GM19023 (cell line): Measurements from ENCODE around the gene LAMA1.

Experiments used
- ATAC-seq: cut with Tn5 transposase; IDR thresholded peaks from one replicate; pipeline ENCODE4 v1.9.1; 2021; ENCODE audit warnings: mild to moderate bottlenecking, moderate library complexity; ENCODE audit not compliant: unreplicated experiment

The LAMA1 gene

DNA sequence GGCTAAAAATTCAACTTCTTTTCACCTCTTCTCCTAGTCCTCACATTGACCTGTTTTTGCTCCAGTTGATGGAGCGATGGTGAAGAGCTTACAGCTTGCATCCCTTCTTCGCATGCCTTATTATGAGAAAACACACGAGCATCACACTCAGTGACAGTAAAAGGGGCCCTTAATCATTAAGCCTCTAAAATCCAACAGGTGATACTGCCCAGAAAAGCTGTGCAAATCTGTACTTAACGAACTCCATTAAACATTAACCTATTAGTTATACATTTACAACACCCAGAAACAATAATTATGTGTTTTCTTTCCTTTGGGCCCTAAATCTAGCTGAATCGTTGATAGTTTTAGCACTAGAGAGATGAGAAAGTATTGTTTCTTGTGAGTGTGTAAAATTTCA lies 54.8 kb downstream of the LAMA1 start:
- no peak for ATAC-seq

DNA sequence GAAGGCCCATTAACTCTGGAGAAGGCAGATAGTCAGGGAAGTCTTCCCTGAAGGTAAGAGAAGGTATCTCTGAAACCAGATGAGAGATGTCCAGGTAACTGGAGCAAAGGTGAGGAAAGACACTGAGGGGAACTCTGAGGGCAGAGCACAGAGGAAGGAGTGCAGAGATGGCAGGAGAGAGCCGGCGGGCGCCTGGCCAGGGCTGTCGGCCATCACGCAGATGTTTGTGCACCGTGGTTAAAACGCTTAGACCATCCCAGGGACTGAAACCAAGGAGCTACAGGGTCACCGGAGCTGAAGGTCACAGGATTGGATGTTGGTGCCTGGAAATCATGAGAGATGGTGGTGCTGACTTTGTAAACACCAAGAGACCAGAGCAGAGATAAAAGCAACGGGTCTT lies 55.4 kb downstream of the LAMA1 start:
- no peak for ATAC-seq

DNA sequence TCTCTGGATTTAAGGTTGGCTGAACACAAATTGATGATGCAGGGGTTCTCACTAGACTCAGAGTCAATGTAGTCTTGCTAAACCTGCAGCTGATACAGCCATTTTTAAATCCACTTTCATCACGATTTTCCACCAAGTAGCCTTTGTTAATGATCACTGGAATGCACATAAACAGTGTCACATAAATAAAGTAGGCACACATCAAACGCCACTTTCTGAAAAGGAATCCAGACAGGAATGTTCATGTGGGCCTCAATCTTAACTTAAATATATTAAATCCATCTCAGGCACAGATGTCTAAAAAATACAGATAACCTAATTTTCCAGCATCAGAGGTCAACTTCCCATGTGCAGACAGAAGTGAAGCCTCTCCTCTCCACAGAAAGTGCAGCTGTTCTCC lies 58.3 kb downstream of the LAMA1 start:
- no peak for ATAC-seq

DNA sequence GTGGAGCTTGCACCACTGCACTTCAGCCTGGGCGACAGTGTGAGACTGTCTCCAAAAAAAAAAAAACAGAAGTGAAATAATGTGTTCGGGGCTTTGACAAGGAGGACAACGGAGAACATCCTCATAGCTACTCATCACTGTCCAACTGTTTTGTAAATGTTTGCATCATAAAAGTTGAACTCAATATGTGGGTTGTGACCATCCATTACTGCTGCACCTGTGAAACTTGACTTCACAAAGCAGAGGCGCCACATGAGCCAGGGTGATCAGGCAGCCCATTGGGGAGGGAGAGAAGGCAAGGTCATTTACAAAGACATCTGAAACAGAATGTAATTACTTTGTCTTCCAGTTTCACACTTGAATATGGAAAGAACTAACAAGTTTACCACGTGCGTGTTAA lies 61.6 kb downstream of the LAMA1 start:
- ATAC-seq: no peak

DNA sequence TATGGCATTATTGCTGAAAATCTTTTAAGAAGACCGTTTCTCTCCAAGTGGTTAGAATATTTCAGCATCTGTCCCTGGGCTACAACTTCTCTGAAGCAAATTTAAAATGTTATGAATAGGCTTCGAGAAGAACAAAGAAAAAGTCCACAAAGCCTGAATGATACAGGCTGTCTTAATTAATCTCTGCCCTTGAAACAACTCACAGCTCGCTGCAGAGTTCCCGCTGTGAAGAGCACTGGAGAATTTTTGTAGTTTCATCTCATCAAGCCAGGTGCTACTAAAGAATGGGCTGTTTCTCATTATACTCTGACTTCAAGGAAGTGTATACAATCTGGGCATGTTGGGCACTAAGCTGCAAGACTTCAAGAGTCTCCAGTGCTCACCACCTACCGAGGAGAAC lies 67.6 kb downstream of the LAMA1 start:
- no peak for ATAC-seq

DNA sequence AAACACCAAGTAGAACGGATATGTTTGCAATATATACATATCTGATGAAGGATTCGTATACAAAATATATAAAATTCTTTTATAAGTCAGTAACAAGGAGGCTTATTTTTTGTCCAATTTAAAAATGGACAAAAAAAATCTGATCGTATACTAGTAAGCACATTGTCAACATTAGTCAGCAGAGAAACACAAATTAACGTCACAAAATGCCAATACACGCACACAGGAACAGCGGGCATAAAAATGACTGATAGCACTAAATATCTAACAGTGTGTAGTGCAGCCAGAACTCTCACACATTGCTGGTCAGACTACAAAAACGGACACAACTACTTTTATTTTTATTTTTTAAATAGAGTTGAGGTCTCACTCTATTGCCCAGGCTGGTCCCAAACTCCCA lies 69.5 kb downstream of the LAMA1 start:
- ATAC-seq: no peak

DNA sequence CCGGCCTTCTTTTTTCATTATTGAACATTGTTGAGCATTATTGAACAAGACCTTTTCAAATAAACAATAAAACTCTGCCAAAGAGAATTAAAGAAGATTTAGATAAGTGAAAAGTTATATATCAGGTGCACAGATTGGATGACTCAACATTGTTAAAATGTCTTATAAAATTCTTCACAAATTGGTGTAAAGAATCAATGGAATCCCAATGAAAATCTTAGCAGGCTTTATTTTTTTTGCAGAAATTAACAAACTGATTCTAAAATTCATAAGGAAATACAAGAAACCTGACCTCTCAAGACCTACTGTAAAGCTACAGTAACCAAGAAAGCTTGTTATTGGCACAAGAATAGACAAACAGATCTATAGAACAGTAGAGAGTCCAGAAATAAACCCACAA lies 70.3 kb downstream of the LAMA1 start:
- ATAC-seq: no peak

DNA sequence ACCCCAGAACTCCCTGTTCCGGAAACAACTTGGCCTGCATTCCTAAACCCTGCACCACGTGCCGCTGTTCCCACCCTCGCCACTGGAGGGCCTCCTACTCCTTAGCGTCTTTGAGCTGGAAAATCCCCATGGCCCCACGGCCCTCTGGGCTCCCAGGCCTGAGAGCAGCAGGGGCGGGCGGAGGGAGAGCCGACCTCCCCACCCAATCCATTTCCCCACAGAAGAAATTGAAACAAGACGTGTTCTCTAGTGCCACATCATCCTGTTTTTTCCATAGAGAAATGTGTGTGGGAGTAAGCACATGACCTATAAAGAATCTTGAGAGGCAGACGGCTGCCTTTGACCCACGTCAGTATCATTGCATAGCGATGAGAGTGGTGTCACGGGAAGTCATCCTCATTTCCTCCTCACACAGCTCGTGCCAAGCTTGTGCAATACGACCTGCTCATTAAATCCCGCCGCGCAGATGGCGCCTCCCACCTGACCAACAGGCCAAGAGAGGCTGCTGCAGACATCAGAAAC lies 79.2 kb downstream of the LAMA1 start:
- no peak for ATAC-seq

DNA sequence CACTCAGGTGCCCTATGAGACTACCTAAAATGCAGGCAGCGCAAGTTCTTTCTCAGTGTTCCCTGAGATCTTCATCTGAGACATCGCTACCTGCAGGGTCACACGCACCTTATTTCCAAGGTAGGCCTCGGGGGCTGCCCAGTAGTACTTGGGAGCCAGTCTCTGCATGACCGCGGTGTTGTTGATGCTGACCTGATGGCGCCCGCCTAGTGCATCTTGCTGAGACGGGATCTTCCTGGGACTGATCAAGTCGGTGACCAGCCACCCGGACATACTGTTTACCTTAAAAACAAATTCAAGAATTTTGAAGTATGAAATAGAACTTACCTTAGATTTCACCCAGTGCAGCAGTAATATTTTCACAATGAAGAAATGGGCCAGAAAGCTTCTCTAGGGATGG lies 80.1 kb downstream of the LAMA1 start:
- ATAC-seq: no peak

DNA sequence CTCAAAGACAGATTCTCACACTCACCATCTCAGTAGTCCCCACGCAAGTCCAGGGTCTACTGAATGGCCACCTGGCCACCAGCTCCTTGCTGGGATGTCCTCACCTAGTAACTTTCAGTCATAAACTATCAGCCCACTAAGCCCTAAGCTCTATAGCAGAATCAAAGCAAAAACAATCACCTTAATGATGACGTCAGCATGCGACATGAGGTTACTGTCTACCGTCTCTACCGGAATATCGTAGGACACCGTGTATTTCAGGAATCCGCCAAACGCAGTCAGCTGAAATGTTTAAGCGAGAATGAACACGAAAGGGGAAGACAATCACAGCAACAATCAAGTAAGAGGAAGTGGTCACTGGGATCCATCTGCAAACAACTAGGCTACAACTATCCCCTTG lies 81.8 kb downstream of the LAMA1 start:
- ATAC-seq: no peak

DNA sequence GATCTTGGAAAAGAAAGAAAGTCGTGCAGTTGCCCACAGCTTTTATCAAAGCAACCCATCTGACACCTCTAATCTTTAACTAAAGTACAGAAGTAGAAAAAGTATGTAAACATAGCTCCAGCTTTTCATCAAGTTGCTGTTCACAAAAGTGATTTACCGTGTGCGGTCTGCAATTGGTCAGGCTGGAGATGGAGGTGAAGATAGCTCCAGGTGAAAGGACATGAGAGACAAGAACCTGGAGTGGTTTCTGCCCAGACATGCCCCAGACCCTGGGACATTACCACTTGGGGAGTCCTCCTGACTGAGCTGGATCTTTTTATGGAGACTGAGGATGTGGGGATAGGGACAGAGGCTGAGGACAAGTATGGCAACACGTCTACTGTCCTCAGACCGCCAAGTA lies 82.7 kb downstream of the LAMA1 start:
- no peak for ATAC-seq

DNA sequence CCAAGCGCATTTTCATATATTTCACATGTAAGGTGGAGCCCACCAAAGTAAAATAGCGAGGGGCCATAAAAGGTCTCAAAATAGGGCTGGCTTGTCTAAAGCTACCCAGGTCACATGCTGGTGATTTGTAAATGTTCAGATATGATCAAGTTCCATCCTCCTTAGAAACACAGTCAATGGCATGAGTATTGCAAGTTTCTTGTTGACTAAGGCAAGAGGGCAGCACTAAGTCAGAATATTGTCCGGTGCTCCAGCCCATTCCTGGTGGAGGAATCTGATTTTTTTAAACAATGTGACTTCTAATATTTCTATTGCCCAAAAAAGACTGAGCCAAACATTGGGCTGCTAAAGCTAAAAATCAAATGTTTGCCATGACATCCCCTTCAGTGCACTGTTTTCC lies 85.1 kb downstream of the LAMA1 start:
- ATAC-seq: no peak

DNA sequence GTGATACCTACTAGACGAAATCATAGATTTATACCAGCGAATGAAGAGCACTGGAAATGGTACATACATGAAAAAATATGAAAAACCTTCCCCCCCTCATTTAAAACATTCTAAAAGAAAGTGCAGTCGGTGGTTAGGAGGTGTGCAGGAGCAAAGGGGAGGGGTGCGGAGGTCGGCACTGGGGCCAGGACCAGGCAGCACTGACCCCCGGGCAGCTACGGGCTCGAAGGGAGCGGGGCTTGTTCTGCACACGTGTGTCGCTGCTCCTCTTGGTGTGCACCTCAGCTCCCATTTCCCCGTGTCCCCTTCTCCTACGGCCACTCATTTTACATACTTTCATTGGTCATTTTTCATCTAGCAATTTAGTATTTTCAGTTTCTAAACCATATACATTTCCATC lies 89.0 kb downstream of the LAMA1 start:
- ATAC-seq: no peak

DNA sequence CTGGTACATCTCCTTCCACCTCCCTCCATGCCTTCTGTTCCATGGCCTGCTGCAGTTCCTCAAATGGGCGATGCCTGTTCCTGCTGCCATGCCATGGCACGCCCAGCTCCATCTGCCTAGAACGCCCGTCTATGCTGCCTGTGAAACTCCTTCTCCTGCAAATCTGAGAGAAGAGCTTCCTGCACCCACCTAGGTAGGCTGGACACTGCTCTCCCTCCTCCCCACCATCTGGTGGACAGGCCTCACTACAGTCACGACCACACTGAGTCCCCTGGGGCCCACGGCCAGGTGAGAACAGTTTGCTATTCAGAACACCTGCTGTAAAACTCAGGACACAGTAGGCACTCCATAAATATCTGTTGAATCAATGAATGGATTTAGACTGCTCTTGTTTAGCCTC lies 92.4 kb downstream of the LAMA1 start:
- ATAC-seq: no peak

DNA sequence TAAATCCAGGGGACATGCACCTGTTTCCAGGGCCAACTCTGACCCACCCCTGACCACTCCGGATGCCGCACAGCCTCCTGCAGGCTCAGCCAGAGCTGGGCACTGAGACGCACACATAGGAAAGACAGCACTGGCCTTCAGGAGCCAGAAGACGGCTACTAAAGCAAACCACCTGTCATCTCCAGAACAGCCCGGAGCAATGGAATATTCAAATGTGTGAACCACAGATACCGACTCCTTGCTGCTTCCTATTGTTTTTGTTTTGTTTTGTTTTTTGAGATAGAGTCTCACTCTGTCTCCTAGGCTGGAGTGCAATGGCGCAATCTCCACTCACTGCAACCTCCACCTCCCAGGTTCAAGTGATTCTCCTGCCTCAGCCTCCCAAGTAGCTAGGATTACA lies 94.0 kb downstream of the LAMA1 start:
- no peak for ATAC-seq

DNA sequence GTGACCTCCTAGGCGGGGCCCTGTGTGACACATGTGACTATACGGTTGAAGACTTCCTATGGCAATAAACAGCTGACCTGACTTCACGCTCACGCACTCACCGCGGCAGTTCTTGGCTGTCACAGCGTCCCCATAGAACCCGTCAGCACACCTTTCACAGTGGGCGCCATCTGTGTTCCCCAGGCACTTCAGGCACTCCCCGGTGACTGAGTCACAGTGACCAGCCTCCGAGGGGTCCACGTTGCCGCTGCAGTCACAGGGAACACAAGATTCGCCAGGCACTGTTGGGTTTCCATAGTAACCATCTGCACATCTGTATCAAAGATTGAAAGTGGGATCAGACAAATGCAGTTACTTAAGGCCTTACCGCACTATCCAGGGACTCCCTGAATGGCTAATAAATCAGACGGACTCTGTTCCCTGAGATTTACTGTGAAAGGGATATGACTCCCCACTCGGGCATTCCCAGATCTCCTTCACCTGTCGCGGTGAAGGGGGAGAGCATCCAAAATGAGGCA lies 94.5 kb downstream of the LAMA1 start:
- no peak for ATAC-seq

DNA sequence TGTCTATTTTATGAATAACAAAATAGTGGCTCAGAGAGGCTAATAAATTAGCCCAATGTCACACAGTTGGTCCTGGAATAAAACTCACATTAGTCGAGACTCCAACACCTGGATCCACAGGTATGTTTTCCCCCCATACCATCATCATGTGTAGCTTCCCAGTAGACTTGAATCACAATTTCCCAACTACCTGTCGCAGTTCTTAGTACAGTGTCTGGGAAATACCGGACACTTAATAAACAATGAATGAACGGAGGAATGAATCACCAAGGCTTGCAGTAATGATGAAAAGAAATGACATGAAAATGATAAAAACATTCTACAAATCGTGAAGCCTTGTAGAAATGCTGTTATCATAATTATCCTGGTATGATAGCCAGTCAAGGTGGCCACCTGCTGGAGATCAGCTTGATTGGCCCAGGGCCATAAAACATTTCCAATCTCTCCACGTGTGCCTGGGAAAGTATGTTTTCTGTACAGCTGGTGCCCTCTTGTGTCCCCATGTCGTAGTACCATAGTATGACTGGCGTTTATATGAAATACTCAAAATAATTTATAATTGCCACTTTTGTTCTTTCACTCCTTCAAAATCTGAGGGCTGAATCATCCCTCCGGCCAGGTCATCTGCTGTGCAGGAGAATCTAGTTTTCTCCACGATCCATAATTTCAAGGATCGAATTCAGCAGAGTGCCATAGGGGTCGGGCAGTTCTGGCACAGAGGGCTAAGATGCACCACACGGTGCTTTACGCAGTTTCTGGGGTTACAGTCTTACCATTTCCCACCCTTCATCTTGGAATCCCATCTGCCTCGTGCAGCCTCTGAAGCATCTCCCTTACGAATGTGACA lies 95.4 kb downstream of the LAMA1 start:
- ATAC-seq: no peak

DNA sequence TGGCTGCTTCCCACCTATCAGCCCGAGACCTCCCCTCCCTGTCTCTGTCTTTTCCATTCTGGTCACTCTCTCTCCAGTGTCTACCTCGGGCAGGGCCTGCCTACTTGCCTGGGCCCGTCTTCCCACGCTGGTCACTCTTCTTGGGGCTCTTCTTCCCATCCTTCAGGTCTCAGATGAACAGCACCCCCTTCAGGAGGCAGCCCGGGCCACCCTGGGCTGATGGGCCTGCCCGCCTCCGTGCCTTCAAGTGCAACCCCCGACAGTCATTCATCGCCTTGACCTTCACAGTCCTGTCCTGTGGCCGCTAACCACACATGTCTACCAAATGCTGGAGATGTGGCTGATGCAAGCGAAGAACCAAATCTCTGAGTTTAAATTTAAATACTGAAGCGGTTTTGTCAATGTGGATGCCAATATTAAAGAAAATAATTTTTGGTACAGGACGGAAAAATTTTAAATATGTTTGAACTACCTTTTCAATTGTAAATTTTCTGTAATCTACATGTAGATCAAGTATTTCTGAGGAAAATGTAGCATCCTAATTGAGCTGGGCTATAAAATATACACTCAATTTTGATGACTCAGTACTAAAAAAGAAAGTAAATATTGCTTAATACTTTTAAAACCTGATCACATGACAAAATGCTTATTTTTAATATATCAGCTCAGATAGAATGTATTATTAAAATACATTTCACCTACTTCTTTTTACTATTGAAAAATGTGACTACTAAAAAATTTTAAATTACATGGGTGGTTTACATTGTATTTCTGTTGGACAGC lies 96.4 kb downstream of the LAMA1 start:
- ATAC-seq: no peak

DNA sequence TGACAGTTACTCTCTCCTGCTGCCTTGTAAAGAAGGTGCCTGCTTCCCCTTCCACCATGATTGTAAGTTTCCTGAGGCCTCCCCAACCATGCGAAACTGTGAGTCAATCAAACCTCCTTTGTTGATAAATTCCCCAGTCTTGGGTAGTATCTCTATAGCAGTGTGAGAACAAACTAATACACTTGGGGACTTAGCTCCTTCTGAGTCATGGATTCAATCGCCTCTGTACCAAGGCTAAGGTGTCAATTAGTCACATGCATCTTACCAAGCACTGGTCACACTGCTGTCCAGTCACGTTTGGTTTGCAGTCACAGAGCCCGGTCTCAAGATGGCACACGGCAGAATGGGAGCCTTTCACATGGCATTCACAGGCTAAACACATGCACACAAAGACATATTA lies 100.6 kb downstream of the LAMA1 start:
- ATAC-seq: no peak

DNA sequence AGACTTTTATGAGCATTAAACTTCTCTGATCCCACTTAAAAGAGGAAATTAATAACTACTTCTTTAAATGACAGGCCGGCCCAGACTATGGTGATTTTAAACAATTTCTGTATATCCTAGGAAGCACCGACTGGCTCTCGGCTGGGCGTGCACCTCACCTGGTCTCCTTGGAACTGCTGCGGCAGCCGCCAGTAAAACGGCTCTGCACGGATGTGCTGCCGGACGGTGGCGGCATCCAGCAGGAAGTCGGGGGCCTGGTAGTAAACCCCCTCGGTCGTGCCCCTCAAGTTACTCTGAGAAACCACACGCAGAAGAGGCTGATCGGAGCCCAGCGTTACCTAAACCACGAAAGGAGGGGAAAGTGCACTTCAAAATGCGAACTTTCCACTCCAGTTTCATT lies 106.5 kb downstream of the LAMA1 start:
- ATAC-seq: no peak

DNA sequence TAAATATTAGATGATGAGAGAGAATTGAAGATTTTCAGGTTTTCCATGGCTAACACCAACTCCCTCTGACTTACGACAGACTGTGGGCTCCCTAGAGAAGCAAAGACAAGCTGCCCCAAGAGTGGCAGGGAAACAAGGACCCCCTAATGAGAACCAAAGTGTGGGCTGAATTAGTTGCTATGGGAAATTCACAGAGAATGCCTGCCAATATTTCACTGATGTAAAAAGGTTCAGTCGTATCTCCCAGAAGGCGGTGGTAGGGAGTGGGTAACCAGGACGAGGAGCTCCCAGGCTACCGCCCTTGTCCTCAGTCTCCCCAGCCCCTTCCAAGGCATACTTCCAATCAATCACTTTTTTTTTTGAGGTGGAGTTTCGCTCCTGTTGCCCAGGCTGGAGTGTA lies 113.6 kb downstream of the LAMA1 start:
- no peak for ATAC-seq

DNA sequence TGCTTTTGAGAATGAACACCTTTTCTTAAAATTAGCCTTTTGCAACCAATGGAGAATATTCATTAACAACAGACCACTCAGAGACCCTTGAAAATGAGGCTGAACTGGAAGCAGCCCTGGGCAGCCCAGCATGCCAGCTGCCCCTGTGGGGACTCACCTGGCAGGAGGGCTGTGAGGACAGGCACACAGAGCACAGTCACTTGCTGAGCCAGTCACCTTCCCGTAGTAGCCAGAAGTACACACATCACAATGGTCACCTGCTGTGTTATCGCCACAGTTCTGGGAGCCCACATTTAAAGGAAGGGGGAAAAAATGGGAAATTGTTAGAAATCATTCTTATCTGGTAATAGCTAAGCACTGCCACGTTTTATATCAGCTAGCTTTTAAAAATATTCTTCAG lies 115.5 kb downstream of the LAMA1 start:
- no peak for ATAC-seq
